OCI-LY1 (cell line): ENCODE results near the gene LRRC45.

ENCODE experiments used
- EZH2 ChIP-seq: fragments of 200-600 bp; sonication (generic), shearing (Covaris generic); IDR thresholded peaks from 2 replicates; pipeline ENCODE4 v1.8.0; 2017; ENCODE audit warnings: borderline replicate concordance, mixed run types, mild to moderate bottlenecking, antibody characterized with exemption, low read length, moderate library complexity, mixed read lengths
- TF ChIP-seq, protein P1 (sequence below): fragments of 200-600 bp; sonication (generic), shearing (Covaris generic); IDR thresholded peaks from 2 replicates; pipeline ENCODE4 v1.5.1; 2017; ENCODE audit warnings: mild to moderate bottlenecking, antibody characterized with exemption, low read length, moderate library complexity, mixed read lengths

DNA sequence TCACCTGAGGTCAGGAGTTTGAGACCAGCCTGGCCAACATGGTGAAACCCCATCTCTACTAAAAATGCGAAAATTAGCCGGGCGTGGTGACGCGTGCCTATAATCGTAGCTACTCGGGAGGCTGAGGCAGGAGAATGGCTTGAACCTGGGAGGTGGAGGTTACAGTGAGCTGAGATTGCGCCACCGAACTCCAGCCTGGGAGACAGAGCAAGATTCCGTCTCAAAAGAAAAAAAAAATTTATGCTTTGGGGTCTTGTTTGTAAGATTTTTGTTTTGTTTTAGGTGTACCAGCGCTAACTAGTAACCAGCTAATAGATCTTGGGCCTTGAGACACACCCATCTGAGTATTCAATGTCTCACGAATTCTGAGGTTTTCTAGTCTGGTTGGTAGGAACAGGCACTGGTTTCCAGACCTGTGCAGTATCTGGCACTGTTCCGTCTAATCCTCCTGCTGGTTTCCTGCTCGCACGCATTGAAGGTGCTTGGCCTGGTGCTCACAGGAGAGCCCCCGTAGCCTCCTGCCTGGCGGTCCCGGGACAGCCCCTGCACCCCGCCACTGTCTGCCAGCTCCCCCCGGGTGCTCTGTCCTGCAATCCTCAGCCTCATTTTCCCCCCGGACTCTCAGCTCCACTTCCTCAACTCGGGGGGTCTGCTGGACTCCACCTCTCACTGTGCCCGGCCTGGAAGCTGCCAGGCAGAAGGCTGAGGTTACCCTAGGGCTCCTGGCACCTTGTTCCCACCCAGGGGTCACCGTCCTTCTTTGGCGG, 53.1 kb downstream of the LRRC45 start:
- TF ChIP-seq, protein P1, sequence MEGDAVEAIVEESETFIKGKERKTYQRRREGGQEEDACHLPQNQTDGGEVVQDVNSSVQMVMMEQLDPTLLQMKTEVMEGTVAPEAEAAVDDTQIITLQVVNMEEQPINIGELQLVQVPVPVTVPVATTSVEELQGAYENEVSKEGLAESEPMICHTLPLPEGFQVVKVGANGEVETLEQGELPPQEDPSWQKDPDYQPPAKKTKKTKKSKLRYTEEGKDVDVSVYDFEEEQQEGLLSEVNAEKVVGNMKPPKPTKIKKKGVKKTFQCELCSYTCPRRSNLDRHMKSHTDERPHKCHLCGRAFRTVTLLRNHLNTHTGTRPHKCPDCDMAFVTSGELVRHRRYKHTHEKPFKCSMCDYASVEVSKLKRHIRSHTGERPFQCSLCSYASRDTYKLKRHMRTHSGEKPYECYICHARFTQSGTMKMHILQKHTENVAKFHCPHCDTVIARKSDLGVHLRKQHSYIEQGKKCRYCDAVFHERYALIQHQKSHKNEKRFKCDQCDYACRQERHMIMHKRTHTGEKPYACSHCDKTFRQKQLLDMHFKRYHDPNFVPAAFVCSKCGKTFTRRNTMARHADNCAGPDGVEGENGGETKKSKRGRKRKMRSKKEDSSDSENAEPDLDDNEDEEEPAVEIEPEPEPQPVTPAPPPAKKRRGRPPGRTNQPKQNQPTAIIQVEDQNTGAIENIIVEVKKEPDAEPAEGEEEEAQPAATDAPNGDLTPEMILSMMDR: no peak
- TF ChIP-seq EZH2: no peak
